ENCODE results near the gene ZNF776.

DNA sequence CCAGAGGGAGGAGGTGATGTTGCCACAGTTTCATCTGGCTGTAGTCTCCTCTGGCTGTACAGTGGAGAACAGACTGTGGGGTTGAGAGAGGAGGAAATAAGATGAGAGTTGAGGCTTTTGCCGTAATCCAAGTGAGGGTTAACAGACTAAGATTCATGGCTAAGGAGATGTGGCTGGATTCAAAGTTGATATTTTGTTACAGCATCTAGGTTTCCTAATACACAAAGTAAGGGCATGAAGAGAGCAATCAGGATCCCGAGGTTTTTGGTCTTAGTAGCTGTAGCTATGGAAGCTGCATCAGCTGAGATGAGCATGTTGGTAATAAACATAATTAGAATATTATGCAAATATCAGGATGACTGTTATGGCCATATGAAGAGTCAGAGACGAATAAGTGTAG is 1.4 kb downstream of the ZNF776 start:
- TF ChIP-seq, protein P1, sequence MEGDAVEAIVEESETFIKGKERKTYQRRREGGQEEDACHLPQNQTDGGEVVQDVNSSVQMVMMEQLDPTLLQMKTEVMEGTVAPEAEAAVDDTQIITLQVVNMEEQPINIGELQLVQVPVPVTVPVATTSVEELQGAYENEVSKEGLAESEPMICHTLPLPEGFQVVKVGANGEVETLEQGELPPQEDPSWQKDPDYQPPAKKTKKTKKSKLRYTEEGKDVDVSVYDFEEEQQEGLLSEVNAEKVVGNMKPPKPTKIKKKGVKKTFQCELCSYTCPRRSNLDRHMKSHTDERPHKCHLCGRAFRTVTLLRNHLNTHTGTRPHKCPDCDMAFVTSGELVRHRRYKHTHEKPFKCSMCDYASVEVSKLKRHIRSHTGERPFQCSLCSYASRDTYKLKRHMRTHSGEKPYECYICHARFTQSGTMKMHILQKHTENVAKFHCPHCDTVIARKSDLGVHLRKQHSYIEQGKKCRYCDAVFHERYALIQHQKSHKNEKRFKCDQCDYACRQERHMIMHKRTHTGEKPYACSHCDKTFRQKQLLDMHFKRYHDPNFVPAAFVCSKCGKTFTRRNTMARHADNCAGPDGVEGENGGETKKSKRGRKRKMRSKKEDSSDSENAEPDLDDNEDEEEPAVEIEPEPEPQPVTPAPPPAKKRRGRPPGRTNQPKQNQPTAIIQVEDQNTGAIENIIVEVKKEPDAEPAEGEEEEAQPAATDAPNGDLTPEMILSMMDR (IDR thresholded peaks at IDR 0.05; ENCODE audit: borderline replicate concordance, extremely low read depth, low read length, poor library complexity, severe bottlenecking) = no peak
- TF ChIP-seq EZH2 (IDR thresholded peaks at IDR 0.05; ENCODE audit: borderline replicate concordance, low read depth, low read length, severe bottlenecking) = no peak
